Thoracic aorta (tissue), 2 donors: ENCODE results near the gene TRIM14. TPM values are rescaled to one million over a fixed set of nuclear protein-coding genes. Genes with fewer than 3 reads are reported as not detected.

Source experiments
- ATAC-seq: fragments of 150-250 bp; one replicate; pipeline ENCODE4 v1.8.0; 2017; ENCODE audit warnings: low read depth; ENCODE audit not compliant: insufficient number of reproducible peaks, low FRiP score
- DNase-seq: peaks from one replicate; pipeline ENCODE4 v3.0.0-alpha.2; 2020; ENCODE audit warnings: low spot score
- H3K27ac ChIP-seq, 2 donors: fragments of 200-600 bp; sonication (generic); 1 replicate in 1 of 2; 2 replicates in 1 of 2; pipeline ENCODE4 v1.5.1; 2016; ENCODE audit warnings: mild to moderate bottlenecking in 2 of 2, moderate library complexity in 2 of 2
- H3K27me3 ChIP-seq: fragments of 200-600 bp; sonication (generic); replicated peaks from 2 replicates; pipeline ENCODE4 v1.6.0; 2016; ENCODE audit warnings: mild to moderate bottlenecking; ENCODE audit not compliant: insufficient read depth
- H3K36me3 ChIP-seq: fragments of 200-600 bp; sonication (generic); one replicate; pipeline ENCODE4 v1.5.1; 2016
- H3K4me1 ChIP-seq, 2 donors: fragments of 200-600 bp; sonication (generic); 1 replicate in 1 of 2; 2 replicates in 1 of 2; pipeline versions ENCODE4 v1.5.1 to v1.6.0; 2016; ENCODE audit warnings: low read depth in 2 of 2, mild to moderate bottlenecking in 1 of 2; ENCODE audit not compliant: control insufficient read depth in 1 of 2
- H3K4me3 ChIP-seq: fragments of 200-600 bp; sonication (generic); 2 replicates; pipeline ENCODE4 v1.5.1; 2016; ENCODE audit warnings: mild to moderate bottlenecking
- H3K9me3 ChIP-seq: fragments of 200-600 bp; sonication (generic); 2 replicates; pipeline ENCODE4 v1.5.1; 2016
- total RNA-seq, 2 donors: library from RNA; depleted of rRNA; stranded (reverse); fragments of >200 nt; gene quantifications; one replicate each; pipeline versions ENCODE4 v1.1.0 to v1.2.3, GENCODE V29; 2016
- TF ChIP-seq, protein P1 (sequence below): fragments of 200-600 bp; sonication (generic); IDR thresholded peaks from one replicate; pipeline ENCODE4 v1.5.1; 2019; ENCODE audit warnings: antibody characterized with exemption

TRIM14 gene
- total RNA-seq, 2 donors from 2014 or later = 5.9 to 22.5 TPM

DNA sequence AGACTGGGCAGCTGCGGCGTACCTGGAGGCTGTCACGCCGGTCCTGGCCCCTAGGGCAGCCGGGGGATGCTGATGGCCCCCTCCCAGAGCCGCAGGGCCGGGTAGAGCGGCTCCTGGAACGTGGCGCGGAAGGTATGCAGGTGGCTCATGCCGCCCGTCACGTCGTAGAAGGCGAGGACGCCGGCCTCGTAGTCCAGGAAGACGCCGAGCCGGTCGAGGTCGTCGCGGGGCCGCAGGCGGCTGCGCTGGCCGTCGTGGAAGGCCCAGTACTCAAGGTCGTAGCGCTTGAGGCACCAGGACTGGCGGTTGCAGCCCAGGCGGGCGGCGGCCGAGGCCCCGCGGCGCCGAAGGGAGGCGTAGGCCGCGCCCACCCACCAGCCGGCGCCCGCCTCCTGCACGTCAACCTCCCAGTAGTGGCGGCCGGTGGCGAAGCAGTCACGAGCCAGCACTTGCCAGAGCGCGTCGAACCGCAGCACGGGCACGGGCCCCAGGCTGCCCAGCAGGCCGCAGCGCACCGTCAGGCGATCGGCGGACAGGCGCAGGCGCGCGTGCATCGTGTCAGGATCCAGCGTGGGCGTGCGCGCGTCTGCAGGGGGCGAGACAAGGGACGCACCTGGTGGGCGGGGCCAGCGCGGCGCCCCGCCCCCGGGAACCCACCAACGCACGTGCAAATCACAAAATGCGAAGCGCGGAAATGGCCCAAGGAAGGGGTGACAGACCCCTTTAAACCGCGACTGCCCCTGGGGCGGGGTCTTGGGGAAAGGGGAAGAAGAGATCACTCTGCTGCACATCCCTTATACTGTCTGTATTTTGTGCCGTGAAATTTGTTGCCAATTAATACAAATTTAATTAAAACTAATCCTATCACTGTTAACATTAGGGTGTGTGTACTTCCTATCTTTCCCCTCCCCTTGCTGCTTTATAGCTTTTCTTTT lies 31.3 kb downstream of the TRIM14 start:
- H3K9me3 ChIP-seq = no peaks in the 10 kb centered on the region
- peaks cover 0 to 6% of the 10 kb centered on the region in 2 donors for H3K4me1 ChIP-seq
- peak overlapping the region; percentile 64 for H3K4me3 ChIP-seq
- TF ChIP-seq, protein P1, sequence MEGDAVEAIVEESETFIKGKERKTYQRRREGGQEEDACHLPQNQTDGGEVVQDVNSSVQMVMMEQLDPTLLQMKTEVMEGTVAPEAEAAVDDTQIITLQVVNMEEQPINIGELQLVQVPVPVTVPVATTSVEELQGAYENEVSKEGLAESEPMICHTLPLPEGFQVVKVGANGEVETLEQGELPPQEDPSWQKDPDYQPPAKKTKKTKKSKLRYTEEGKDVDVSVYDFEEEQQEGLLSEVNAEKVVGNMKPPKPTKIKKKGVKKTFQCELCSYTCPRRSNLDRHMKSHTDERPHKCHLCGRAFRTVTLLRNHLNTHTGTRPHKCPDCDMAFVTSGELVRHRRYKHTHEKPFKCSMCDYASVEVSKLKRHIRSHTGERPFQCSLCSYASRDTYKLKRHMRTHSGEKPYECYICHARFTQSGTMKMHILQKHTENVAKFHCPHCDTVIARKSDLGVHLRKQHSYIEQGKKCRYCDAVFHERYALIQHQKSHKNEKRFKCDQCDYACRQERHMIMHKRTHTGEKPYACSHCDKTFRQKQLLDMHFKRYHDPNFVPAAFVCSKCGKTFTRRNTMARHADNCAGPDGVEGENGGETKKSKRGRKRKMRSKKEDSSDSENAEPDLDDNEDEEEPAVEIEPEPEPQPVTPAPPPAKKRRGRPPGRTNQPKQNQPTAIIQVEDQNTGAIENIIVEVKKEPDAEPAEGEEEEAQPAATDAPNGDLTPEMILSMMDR = peak; percentile 11
- no peak overlapping the region for H3K27ac ChIP-seq
- DNase-seq (no peak), ATAC-seq (no peak)
- no peaks in the 10 kb centered on the region for H3K27me3 ChIP-seq
- H3K36me3 ChIP-seq = peaks cover 7% of the 10 kb centered on the region

DNA sequence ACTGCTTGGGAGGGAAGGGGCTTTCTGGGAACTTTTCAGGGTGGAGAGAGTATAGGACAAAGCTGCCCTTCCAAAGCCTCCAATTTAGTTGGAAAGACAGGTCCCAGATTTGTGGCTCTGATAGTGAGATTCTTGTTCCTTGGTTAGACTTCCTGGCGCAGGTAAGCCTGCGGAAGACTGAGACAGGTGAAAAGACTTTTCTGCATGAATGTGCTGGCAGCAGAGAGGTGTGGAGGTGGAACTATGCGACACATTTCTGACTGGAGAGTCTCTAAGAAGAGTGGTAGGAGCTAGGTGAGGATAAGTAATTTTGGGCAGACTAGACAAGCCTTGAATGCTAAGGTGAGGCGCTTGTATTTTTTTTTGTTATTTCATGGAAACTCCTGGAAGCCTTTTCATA lies 32.6 kb downstream of the TRIM14 start:
- H3K27me3 ChIP-seq = no peaks in the 10 kb centered on the region
- TF ChIP-seq, protein P1 = no peak
- ATAC-seq (no peak), DNase-seq (no peak)
- no peaks in the 10 kb centered on the region for H3K9me3 ChIP-seq
- peaks cover 0 to 6% of the 10 kb centered on the region in 2 donors for H3K4me1 ChIP-seq
- H3K36me3 ChIP-seq = peaks cover 11% of the 10 kb centered on the region
- H3K27ac ChIP-seq = no peak overlapping the region
- no peak overlapping the region for H3K4me3 ChIP-seq

DNA sequence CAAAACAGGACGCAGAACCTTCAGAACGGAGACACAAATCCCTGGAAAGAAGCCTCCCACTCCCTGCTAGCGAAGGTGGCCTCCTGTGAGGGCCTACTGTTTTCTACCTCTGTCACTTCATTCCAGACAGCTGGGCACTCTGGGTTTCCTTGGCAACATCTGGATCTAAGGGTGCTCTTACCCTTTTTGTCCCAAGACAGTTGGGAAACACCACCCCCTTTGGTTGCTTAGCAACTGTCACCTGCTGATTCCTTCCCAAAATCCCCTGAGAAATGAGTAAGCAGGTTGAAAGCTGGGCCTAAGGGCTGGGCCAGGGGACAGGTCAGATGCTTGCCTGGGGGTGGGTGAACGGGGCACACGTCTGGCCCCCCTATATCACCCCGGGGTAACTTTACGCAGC lies 33.1 kb downstream of the TRIM14 start:
- H3K9me3 ChIP-seq = no peaks in the 10 kb centered on the region
- peaks cover 0 to 6% of the 10 kb centered on the region in 2 donors for H3K4me1 ChIP-seq
- TF ChIP-seq, protein P1 = no peak
- H3K27me3 ChIP-seq = no peaks in the 10 kb centered on the region
- H3K27ac ChIP-seq = no peak overlapping the region
- no peak for ATAC-seq
- H3K36me3 ChIP-seq = peaks cover 16% of the 10 kb centered on the region
- DNase-seq = no peak
- no peak overlapping the region for H3K4me3 ChIP-seq

DNA sequence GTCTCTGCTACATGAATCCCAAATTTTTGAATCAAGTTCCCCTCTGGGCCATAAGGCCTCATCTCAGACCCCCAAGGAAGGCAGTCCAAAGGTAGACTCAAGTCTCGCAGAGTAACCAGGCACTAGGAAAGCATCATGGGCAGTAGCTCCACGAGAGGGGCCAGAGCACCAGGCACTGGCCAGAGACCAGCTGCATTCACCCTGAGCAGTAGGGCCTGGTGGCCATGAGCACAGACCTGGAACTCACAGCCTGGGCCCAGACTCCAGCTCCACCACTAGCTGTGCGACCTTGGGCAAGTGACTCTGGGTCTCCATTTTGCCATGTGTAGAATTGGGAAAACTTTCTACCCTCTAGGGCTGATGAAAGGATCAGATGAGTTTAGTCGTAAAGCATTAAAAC lies 34.0 kb downstream of the TRIM14 start:
- H3K4me3 ChIP-seq = no peak overlapping the region
- H3K9me3 ChIP-seq = no peaks in the 10 kb centered on the region
- H3K27me3 ChIP-seq = no peaks in the 10 kb centered on the region
- H3K27ac ChIP-seq = no peak overlapping the region
- ATAC-seq (no peak), DNase-seq (no peak)
- peaks cover 0 to 6% of the 10 kb centered on the region in 2 donors for H3K4me1 ChIP-seq
- TF ChIP-seq, protein P1 = no peak
- peaks cover 16% of the 10 kb centered on the region for H3K36me3 ChIP-seq

DNA sequence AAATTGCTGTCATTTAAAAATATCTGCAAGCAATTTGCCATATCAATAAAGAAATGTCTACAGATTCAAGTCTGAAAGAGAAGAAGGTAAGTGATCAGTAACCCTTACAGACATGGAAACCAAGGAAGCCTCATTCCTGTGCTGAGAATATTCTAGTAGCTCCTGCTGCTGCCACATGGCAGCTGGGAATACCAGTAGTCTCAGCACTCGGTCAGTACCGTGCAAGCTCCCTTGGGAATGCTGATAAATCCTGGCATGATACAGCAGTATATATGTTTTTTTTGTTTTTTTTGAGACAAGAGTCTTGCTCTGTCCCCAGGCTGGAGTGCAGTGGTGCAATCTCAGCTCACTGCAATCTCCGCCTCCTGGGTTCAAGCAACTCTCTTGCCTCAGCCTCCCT lies 34.6 kb downstream of the TRIM14 start:
- H3K27me3 ChIP-seq = no peaks in the 10 kb centered on the region
- no peak overlapping the region for H3K27ac ChIP-seq
- TF ChIP-seq, protein P1 = no peak
- H3K9me3 ChIP-seq = no peaks in the 10 kb centered on the region
- H3K4me3 ChIP-seq = no peak overlapping the region
- peaks cover 0 to 6% of the 10 kb centered on the region in 2 donors for H3K4me1 ChIP-seq
- no peak for DNase-seq
- ATAC-seq = no peak
- peaks cover 21% of the 10 kb centered on the region for H3K36me3 ChIP-seq
